Hepatocyte (in vitro differentiated cells): ENCODE data around the gene MTERF4. TPM values are rescaled to one million over a fixed set of nuclear protein-coding genes. Genes with fewer than 3 reads are reported as not detected.

Experiments
- DNase-seq: peaks from one replicate; pipeline ENCODE4 v3.0.0-alpha.2; 2016; ENCODE audit warnings: low spot score
- H2AFZ ChIP-seq: fragments of 200-600 bp; sonication (generic); 2 replicates; pipeline ENCODE4 v1.6.0; 2016; ENCODE audit warnings: antibody characterized with exemption, mild to moderate bottlenecking
- H3K27ac ChIP-seq: fragments of 200-600 bp; sonication (generic); 2 replicates; pipeline ENCODE4 v1.5.1; 2016; ENCODE audit warnings: mild to moderate bottlenecking
- H3K27me3 ChIP-seq: fragments of 200-600 bp; sonication (generic); 2 replicates; pipeline ENCODE4 v1.6.1; 2016
- H3K36me3 ChIP-seq: fragments of 200-600 bp; sonication (generic); replicated peaks from 2 replicates; pipeline ENCODE4 v1.5.1; 2016; ENCODE audit warnings: low read depth; ENCODE audit not compliant: insufficient read depth
- H3K4me1 ChIP-seq: fragments of 200-600 bp; sonication (generic); 2 replicates; pipeline ENCODE4 v1.5.1; 2016; ENCODE audit warnings: mild to moderate bottlenecking, moderate library complexity; ENCODE audit not compliant: insufficient read depth
- H3K4me2 ChIP-seq: fragments of 200-600 bp; sonication (generic); 2 replicates; pipeline ENCODE4 v1.6.0; 2016
- H3K4me3 ChIP-seq: fragments of 200-600 bp; sonication (generic); 2 replicates; pipeline ENCODE4 v1.5.1; 2016; ENCODE audit warnings: mild to moderate bottlenecking
- H3K79me2 ChIP-seq: fragments of 200-600 bp; sonication (generic); 2 replicates; pipeline ENCODE4 v1.6.0; 2017; ENCODE audit warnings: mild to moderate bottlenecking
- H3K9me2 ChIP-seq: fragments of 200-600 bp; sonication (generic); replicated peaks from 2 replicates; pipeline ENCODE4 v1.6.0; 2017; ENCODE audit warnings: mild to moderate bottlenecking; ENCODE audit not compliant: insufficient read depth
- H3K9me3 ChIP-seq: fragments of 200-600 bp; sonication (generic); 2 replicates; pipeline ENCODE4 v1.5.1; 2016; ENCODE audit warnings: low read depth, mild to moderate bottlenecking
- H4K20me1 ChIP-seq: fragments of 200-600 bp; sonication (generic); 2 replicates; pipeline ENCODE4 v1.6.0; 2016; ENCODE audit warnings: mild to moderate bottlenecking; ENCODE audit not compliant: insufficient read depth, poor library complexity, severe bottlenecking
- EZH2 ChIP-seq: fragments of 200-600 bp; sonication (generic); IDR thresholded peaks from 2 replicates; pipeline ENCODE4 v1.6.1; 2016; ENCODE audit warnings: antibody characterized with exemption, mild to moderate bottlenecking, borderline replicate concordance
- EZH2phosphoT487 ChIP-seq: fragments of 200-600 bp; sonication (generic); IDR thresholded peaks from one replicate; pipeline ENCODE4 v1.6.1; 2018; ENCODE audit warnings: antibody characterized with exemption, mild to moderate bottlenecking, low read depth, moderate library complexity; ENCODE audit not compliant: unreplicated experiment, severe bottlenecking
- WGBS: methylation state at CpG from one replicate; pipeline ENCODE4 v1.1.6; 2016; ENCODE audit warnings: low lambda C conversion rate; ENCODE audit errors: missing lambda C conversion rate; 5-methylcytosine and 5-hydroxymethylcytosine counted together
- polyA plus RNA-seq: library from polyadenylated mRNA; unstranded; fragments of >200 nt; fragmentation: Nextera tagmentation; extraction: Ambion mirVana; gene quantifications from 2 replicates; pipeline ENCODE4 v1.2.1, GENCODE V29; 2016
- total RNA-seq: library from RNA; depleted of rRNA; stranded (reverse); fragments of >200 nt; gene quantifications from 2 replicates; pipeline ENCODE4 v1.2.3, GENCODE V29; 2014
- TF ChIP-seq, protein P1 (sequence below): fragments of 200-600 bp; sonication (generic); IDR thresholded peaks from 2 replicates; pipeline ENCODE4 v1.5.1; 2016; ENCODE audit warnings: antibody characterized with exemption, mild to moderate bottlenecking; ENCODE audit not compliant: poor library complexity

Gene MTERF4
- total and polyA plus RNA-seq, 2 experiments from 2014 or later, result 20.3 to 39.4 TPM

DNA sequence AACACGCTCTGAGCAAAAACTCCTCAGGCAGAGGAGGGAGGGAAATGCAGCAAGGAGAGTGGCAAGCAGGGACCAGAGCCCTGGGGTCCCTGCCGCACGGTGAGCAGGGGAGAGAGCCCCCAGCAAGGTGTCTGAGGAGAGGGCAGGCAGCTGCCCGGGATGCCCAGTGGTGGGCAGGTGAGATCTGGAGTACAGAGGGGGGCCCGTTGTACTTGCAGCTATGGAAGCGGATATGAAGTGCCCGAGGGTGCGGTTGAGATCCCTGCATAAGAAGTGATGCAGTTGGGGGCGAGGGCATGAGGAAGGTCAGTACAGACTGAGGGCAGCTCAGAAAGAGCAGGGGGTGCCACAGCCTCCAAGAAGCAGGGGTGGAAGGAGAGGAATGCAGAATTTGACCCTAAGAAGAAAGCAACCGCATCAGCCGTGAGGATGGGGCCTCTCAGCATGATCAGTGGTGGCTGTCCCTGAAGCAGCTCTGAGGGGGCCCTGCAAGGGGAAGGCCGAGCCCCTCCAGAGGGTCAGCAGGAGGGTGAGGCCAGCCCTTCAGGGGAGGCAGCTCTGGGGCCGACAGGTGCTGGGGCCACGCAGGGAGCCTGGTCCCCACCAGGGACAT is 29.4 kb downstream of the MTERF4 start:
- no peak overlapping the region for H3K4me2 ChIP-seq
- WGBS, result 83% methylated on average over 14 of the region's 14 CpGs
- TF ChIP-seq EZH2phosphoT487 (no peak), EZH2 (no peak)
- TF ChIP-seq, protein P1, sequence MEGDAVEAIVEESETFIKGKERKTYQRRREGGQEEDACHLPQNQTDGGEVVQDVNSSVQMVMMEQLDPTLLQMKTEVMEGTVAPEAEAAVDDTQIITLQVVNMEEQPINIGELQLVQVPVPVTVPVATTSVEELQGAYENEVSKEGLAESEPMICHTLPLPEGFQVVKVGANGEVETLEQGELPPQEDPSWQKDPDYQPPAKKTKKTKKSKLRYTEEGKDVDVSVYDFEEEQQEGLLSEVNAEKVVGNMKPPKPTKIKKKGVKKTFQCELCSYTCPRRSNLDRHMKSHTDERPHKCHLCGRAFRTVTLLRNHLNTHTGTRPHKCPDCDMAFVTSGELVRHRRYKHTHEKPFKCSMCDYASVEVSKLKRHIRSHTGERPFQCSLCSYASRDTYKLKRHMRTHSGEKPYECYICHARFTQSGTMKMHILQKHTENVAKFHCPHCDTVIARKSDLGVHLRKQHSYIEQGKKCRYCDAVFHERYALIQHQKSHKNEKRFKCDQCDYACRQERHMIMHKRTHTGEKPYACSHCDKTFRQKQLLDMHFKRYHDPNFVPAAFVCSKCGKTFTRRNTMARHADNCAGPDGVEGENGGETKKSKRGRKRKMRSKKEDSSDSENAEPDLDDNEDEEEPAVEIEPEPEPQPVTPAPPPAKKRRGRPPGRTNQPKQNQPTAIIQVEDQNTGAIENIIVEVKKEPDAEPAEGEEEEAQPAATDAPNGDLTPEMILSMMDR, result no peak
- H4K20me1 ChIP-seq, result no peaks in the 10 kb centered on the region
- no peaks in the 10 kb centered on the region for H3K9me2 ChIP-seq
- no peak overlapping the region for H3K27ac ChIP-seq
- no peak overlapping the region for H3K4me3 ChIP-seq
- no peaks in the 10 kb centered on the region for H3K79me2 ChIP-seq
- no peak overlapping the region for H2AFZ ChIP-seq
- H3K9me3 ChIP-seq, result no peaks in the 10 kb centered on the region
- H3K27me3 ChIP-seq, result no peaks in the 10 kb centered on the region
- DNase-seq, result no peak
- H3K36me3 ChIP-seq, result no peaks in the 10 kb centered on the region
- no peaks in the 10 kb centered on the region for H3K4me1 ChIP-seq

DNA sequence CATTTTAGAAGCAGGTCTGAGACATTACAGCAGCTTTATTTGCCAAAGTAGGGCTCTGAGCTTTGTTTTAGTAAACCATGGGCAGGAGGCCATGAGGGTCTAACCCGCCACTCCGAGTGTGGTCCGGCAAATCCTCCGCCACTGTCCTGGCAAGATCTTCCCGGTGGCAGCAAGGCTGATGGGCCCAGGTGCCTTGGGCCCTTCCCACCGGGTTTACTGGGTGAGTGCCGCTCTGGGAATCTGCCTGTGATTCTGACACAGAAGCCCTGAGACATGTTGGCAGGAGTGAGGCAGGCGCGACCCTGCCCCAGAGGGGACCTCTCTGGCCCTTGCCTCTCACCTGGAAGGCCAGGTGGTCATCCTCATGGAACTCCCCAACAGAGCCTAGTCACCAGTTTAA is 29.9 kb downstream of the MTERF4 start:
- H3K27me3 ChIP-seq, result no peaks in the 10 kb centered on the region
- TF ChIP-seq EZH2, result no peak
- TF ChIP-seq EZH2phosphoT487, result no peak
- TF ChIP-seq, protein P1, result no peak
- no peak overlapping the region for H3K4me2 ChIP-seq
- H3K4me3 ChIP-seq, result no peak overlapping the region
- no peaks in the 10 kb centered on the region for H3K79me2 ChIP-seq
- H3K4me1 ChIP-seq, result no peaks in the 10 kb centered on the region
- no peaks in the 10 kb centered on the region for H3K9me2 ChIP-seq
- no peak for DNase-seq
- no peaks in the 10 kb centered on the region for H3K9me3 ChIP-seq
- no peak overlapping the region for H3K27ac ChIP-seq
- H2AFZ ChIP-seq, result no peak overlapping the region
- WGBS, result 87% methylated on average over 9 of the region's 9 CpGs
- H4K20me1 ChIP-seq, result no peaks in the 10 kb centered on the region
- no peaks in the 10 kb centered on the region for H3K36me3 ChIP-seq

DNA sequence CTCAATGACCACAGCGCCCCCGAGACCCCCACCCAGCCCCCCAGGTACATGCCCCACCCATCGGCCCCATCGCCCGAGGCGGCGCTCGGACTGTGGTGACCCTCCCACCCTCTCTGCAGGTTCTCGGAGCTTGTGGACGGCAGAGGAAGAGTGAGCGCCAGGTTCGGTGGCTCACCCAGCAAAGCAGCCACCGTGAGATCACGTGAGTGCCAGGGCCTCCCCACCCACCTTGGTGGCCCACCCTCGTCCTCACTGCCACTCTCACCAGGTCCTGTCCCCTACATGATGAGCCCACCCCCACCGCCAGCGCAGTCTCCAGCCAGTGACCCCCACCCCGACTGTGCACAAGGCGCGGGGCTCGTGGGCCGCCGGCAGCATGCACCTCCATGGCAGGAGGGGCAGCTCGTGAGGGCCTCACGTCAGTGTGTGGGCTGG is 30.4 kb downstream of the MTERF4 start:
- TF ChIP-seq EZH2, result no peak
- TF ChIP-seq, protein P1, result no peak
- no peak for TF ChIP-seq EZH2phosphoT487
- H3K36me3 ChIP-seq, result no peaks in the 10 kb centered on the region
- DNase-seq, result no peak
- no peaks in the 10 kb centered on the region for H4K20me1 ChIP-seq
- no peaks in the 10 kb centered on the region for H3K4me1 ChIP-seq
- H3K4me3 ChIP-seq, result no peak overlapping the region
- H3K79me2 ChIP-seq, result no peaks in the 10 kb centered on the region
- H3K27me3 ChIP-seq, result no peaks in the 10 kb centered on the region
- 87% methylated on average over 11 of the region's 25 CpGs for WGBS
- no peaks in the 10 kb centered on the region for H3K9me3 ChIP-seq
- H3K27ac ChIP-seq, result no peak overlapping the region
- H3K9me2 ChIP-seq, result no peaks in the 10 kb centered on the region
- H2AFZ ChIP-seq, result no peak overlapping the region
- no peak overlapping the region for H3K4me2 ChIP-seq
